Endometrium (tissue), 2 donors: ENCODE results near the gene MYLIP.
A peak's percentile ranks its signal among the peaks of the same experiment; 100 is the strongest.
"Not testable (repeated sequence)": the region's sequence is repeated elsewhere in the genome, so short reads cannot be mapped to it uniquely, and the experiment has no call there.

Experiments
- FAIRE-seq: peaks from 2 replicates; lab custom pipeline; 2012; peaks lifted over from hg19 to GRCh38; lab: Jason Lieb, UNC
- donor health status: control.
- donor health status: control.

Gene MYLIP

DNA sequence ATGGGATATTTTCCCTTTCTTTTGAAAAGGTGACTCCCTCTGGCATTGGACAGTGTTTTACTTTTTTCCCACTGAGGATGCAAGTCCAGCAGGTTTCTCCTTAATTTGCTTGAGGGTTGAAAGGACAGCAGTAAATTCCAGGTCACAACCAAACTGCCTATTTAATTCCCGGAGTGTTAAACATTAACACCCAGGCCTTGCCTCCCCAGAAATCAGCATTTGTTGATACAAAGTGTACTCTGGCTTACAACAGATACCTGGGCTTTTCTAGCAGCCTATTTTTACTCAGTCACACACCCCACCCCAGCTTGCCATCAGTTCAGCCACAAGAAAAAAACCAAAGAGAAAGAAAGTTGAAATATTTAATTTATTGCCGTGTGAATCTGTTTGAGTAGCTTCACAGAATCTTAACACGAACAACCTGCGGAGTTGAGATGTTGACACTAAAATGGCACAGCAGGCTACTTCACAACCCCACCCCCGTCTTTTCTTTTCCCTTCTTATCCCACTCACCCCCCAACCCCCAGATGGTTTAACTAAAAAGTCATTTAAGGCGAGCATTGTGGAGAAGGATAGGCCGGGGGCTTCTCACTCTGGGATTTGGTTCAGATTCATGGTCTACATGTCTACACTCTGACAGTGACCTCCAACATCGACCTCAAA is 45.7 kb downstream of the MYLIP start:
- FAIRE-seq: no peak

DNA sequence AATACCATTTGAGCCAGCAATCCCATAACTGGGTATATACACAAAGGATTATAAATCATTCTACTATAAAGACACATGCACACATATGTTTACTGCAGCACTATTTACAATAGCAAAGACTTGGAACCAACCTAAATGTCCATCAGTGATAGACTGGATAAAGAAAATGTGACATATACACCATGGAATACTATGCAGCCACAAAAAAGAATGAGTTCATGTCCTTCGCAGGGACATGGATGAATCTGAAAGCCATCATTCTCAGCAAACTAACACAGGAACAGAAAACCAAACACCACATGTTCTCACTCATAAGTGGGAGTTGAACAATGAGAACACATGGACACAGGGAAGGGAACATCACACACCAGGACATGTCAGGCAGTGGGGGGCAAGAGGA is 47.7 kb downstream of the MYLIP start:
- not testable (repeated sequence) for FAIRE-seq

DNA sequence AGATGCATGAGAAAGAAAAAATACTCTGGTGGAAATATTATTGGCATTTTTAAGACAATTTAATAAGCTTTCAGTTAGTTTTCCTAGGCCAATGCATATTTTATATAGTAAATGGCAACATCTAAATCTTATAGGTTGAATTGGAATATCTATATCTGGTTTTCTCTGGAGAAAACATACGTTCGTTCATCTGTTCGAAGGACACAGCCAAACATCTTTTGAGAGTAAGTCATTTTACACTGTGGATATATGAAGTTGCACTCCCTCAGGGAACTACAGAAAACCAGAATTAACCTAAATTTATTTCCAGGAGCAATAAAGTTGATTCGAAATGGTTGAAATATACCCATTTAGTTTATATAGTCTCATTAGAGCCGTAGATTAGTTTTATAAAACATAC is 49.0 kb downstream of the MYLIP start:
- FAIRE-seq: no peak

DNA sequence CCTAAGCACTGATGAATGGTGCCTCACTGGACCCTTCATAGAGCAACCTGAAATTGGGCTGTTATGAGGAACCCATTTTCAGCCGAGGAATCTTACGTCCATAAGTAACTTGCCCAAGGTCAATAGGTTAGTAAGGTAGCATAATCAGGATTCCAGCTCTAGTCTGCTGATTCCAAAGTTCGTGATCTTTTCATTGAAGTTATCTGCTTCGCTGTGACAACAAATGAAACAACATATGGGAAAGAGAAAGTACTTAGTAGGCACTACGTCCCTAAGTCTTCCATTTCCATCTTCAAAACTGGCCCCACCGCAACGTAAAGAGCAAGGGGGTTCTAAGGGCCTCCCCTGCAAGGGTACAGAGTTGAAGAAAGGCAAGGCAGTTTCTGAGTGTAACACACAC is 49.5 kb downstream of the MYLIP start:
- no peak for FAIRE-seq

DNA sequence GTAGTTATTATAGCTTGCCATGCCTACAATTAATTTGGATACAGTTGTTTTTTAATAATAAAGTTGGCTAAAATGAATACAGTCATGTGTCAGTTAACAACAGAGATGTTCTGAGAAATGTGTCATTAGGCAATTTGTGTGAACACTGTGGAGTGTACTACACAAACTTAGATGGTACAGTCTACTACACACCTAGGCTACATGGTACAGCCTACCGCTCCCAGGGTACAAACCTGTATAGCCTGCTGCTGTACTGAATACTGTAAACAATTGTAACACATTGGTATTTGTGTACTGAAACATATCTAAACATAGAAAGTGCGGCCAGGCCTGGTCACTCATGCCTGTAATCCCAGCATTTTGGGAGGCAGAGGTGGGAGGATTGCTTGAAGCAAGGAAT is 50.2 kb downstream of the MYLIP start:
- no peak for FAIRE-seq

DNA sequence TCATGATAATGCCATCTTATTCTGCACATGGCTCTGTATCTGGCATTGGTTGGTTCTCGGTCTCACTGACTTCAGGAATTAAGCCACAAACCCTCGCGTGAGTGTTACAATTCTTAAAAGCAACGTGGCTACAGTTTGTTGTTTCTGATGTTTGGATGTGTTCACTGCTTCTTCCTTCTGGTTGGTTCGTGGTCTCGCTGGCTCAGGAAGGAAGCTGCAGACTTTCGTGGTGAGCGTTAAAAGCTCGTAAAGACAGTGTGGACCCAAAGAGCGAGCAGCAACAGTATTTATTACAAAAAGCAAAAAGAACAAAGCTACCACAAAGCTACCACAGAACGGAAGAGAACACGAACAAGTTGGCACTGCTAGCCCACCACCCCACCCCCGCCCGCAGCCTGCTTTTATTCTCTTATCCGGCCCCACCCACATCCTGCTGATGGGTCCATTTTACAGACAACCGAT is 51.1 kb downstream of the MYLIP start:
- FAIRE-seq: no peak

DNA sequence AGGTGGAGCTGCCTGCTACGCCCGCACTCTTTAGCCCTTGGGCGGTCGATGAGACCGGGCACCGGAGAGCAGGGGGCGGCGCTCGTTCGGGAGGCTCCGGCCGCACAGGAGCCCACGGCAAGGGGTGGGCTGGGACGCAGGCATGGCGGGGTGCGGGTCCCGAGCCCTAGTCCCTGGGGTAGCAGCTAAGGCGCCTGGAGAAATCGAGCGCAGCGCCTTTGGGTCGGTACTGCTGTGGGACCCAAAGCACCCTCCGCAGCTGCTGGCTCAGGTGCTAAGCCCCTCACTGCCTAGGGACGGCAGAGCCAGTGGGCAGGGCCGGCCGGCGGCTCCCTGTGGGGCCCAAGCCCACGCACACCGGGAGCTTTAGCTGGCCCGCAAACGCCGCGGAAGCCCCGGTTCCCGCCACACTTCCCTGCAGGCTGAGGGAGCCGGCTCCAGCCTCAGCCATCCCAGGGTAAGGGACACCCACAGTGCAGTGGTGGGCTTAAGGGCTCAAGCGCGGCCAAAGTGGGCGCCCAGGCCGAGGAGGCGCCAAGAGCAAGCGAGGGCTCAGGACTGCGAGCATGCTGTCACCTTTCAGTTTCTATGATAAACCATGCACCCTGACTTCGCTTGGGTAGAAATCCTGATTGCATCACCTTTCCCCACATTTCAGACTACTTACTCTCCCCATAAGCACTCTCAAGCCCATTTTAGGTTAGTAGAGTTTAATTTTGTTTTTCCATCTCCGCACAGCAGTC is 52.0 kb downstream of the MYLIP start:
- FAIRE-seq: no peak

DNA sequence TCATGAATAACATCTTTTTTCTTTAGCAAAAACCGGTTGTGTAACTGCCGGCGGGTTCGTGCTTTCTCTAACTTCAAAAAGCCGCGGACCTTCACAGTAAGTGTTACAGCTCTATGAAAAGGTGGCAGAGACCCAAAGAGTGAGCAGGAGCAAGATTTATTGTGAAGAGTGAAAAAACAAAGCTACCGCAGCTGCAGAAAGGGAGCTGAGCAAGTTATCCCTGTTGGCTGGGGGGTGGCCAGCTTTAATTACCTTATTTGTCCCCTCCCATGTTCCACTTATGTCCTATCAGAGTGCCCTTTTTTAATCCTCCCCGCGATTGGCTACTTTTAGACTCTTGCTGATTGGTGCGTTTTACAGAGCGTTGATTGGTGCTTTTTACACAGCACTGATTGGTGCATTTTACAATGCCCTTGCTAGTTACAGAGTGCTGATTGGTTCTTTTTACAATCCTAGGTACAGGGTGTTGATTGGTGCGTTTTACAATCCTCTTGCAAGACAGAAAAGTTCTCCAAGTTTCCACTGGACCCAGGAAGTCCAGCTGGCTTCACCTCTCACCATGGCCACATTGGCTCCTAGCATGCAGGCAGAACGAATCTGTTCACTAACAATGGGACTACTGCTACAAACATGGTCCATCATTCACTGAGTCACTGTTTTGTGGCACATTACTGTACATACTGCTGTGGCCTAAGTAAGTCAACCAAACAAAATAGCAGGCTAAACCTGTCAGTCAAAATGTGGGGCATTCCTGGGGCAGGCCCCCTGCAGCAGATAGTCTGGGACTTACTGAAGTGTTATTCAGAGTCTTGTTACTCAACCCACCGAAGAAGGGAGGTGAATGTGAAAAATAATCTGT is 52.8 kb downstream of the MYLIP start:
- no peak for FAIRE-seq

DNA sequence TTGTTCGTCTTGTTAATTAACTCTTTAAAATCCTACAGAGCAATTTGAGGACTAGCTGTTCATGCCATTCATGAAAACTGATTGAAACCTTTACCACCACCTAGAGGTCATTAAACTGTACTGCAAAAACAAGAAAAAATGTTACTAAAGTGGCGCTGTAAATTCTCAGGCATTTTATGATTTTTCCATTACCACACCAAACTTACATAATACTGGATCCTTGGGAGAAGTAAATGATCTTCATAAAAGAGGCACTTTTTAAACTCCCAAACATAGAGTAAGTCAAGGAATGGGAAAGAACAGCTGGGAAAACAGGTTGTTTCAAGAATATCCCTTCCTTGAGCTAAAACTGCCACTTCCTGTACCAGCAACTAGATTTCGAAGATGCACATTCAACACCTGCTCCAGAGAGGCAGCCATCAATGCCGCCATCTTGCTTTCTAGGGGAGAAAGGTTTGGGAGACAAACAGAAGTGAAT is 54.3 kb downstream of the MYLIP start:
- FAIRE-seq: peak; percentile 92

DNA sequence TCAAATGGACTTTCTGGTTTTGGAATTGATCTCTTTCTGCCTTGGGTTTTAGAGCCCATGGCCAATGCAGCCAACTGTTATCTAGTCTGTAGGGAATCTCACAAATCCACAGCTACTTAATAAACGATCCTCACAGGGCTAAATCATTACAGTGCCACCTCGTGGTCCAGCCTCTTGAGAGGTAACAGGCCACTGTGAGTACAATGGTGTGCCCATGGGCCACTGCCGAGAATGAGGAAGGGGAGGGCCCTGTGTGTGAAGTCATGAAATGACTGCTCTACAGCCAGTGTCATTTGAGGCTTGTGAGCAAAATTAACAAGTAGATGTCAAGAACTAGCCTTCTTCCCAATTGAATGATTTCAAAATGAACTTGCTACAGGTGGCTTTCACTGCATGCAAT is 55.2 kb downstream of the MYLIP start:
- no peak for FAIRE-seq

DNA sequence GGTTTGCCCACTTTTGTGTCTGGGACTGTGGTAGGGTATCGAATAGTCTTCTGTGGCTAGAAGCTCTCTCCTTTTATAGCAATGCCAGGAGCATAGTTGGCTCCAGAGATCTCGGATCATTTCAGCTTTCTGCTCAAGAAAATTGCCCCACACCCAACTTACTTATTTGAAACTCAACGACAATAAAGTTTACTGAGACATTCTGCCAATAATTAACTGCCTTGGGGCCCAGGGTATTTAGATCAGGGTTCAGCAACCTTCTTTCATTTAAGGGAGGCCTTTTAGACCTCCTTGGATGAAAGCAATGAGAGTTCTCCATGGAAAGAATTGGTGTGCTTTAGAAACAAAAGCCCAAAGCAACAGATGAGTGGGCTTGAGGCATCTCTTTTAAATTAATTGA is 55.7 kb downstream of the MYLIP start:
- no peak for FAIRE-seq

DNA sequence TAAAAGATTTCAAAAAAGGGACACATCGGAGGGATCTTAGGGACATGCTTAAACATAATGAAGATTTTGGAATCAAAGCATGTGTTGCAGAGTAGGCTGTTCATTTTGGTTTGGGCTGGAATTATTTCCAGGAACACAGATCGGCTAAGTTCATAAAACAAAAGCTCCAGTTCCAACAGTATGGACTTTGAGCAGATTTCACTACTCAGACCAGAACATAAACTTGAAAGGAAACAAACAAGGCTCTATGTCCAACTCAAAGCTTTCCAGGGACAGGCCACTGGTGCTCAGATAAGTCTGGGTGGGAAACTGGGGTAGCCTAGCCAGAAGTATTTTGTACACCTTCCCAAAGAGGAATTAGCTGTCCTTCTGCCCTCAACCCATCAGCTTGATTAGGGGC is 58.3 kb downstream of the MYLIP start:
- no peak for FAIRE-seq

DNA sequence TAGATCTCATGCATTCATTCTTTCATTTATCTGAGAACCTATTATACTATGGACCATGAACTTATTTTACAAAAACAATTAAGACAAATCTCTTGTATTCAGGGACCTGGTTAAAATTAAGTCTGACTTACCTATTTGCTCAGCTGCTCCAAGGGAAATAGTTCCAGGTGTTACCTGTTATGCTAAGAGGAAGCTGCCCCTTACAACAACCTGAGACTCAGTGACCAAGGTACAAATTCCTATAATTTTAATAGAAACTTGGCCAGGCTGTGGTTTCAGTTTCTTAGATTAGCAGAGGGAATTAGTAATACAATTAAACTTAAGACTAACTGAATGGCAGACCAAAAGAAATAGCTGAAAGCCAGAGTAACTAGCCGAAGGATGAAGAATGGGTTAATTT is 61.3 kb downstream of the MYLIP start:
- no peak for FAIRE-seq

DNA sequence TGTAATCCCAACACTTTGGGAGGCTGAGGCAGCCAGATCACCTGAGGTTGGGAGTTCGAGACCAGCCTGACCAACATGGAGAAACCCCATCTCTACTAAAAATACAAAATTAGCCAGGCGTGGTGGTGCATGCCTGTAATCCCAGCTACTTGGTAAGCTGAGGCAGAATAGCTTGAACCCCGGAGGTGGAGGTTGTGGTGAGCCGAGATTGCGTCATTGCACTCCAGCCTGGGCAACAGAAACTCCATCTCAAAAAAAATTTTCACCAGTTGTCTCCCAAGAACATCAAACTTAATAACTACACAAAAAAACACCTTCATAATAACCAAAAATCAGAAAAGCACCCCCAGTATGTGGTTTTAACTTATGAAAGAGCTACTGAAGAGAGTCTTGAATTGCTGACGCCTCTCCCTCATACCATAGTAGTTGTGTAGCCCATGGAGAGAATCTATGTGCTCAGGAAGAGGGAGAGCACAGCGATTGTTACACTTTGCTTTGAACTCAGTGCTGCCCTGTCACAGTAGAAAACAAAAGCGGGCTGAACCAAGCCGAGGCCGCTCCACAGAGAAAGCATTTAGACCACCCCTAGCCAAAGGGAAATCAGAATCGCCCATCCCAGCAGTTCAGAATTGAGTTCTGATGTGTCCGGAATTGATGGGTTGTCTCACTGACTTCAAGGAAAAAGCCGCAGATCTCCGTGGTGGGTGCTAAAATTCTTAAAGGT is 67.5 kb downstream of the MYLIP start:
- no peak for FAIRE-seq

DNA sequence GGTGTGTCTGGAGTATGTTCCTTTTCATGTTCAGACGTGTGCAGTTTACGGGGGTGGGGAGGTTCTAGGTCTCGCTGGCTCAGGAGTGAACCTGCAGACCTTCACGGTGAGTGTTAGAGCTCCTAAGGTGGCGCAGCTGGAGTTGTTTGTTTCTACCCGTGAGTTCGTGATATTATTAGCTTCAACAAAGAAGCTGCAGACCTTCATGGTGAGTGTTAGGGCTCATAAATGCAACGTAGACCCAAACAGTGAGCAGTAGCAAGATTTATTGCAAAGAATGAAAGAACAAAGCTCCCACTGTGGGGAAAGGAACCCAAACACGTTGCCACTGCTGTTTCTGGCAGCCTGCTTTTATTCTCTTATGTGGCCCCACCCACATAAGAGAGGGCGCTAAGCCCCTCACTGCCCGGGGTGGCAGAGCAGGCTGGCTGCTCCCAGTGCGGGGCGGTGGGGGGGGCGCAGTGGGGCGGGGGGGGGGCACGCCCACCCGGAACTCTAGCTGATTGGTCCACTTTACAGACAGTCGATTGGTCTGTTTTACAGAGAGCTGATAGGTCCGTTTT is 68.2 kb downstream of the MYLIP start:
- FAIRE-seq: no peak
